COLO668 (cell line): ENCODE data around the gene ATP13A2.

ENCODE experiments used
- DNase-seq: peaks from one replicate; lab custom pipeline; 2025; ENCODE audit not compliant: unreplicated experiment; lab: John Stamatoyannopoulos, UW

ATP13A2 gene, protein sequence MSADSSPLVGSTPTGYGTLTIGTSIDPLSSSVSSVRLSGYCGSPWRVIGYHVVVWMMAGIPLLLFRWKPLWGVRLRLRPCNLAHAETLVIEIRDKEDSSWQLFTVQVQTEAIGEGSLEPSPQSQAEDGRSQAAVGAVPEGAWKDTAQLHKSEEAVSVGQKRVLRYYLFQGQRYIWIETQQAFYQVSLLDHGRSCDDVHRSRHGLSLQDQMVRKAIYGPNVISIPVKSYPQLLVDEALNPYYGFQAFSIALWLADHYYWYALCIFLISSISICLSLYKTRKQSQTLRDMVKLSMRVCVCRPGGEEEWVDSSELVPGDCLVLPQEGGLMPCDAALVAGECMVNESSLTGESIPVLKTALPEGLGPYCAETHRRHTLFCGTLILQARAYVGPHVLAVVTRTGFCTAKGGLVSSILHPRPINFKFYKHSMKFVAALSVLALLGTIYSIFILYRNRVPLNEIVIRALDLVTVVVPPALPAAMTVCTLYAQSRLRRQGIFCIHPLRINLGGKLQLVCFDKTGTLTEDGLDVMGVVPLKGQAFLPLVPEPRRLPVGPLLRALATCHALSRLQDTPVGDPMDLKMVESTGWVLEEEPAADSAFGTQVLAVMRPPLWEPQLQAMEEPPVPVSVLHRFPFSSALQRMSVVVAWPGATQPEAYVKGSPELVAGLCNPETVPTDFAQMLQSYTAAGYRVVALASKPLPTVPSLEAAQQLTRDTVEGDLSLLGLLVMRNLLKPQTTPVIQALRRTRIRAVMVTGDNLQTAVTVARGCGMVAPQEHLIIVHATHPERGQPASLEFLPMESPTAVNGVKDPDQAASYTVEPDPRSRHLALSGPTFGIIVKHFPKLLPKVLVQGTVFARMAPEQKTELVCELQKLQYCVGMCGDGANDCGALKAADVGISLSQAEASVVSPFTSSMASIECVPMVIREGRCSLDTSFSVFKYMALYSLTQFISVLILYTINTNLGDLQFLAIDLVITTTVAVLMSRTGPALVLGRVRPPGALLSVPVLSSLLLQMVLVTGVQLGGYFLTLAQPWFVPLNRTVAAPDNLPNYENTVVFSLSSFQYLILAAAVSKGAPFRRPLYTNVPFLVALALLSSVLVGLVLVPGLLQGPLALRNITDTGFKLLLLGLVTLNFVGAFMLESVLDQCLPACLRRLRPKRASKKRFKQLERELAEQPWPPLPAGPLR

DNA sequence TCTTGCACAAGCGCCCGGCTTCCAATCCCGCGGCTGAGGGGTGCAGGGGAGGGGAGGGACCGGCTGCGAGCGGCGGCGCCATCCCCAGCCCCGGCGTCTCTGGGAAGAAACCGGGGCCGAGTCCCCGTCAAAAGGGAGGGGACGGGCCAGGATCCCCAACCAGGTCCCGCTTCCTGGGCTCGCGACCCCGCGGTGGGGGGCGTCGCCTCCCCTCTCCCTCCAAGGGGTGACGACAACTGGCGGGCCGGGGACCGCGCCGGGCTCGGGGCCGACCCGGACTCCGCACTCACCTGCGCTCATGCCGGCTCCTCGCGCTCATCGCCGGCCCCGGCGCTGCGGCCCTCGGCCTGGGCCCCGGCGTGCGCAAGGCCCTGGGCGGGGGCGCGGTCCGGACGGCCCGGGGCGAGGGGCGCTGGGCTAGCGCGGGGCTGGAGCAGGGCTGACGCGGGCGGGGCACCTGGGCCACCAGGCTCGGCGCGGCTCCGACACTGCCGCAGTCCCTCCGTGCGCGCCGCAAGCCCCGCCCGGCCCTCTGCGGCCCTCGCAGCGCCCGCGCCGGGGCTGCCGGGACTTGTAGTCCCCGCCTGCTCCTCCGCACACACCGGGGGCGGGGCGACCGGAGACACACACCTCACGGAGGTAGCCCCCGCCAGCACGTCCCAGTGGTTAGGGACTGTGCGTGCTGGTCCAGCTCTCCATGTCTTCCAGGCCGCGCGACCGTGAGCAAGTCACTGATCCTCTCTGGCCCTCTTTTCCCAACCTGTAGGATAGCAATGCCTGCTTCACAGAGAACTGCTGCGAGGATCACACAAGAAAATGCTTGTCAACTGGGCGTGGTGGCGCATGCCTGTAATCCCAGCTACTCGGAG lies at the start of gene ATP13A2:
Gene ATP13A2 (minus strand): TSS at position 490 of the 869 bp plus-strand sequence. CDS start 190 bp downstream, at position 300.
- DNase-seq = peak; percentile 99

DNA sequence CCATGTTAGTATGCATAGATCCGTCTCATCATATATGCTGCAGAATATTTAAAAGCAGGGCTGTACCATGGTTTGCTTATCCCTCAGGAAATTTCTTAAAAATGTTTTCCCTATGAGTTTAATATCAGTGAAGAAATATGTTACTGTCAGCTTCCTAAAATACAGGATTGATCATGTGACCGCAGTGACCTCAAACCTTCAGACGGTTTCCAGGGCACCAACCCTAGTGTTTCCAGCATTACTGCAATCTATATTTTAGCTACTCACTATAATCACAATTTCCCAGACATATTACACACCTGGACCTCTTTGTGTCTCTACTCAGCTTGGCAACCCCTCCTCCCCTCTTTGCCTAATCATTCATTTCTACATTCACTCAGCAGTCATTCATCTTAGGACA lies 49.8 kb upstream of the ATP13A2 start:
- DNase-seq = no peak

- no peak for DNase-seq
Measured at GRCh38 chr1:17060306-17060749, 48.6 kb upstream of the ATP13A2 start.

DNA sequence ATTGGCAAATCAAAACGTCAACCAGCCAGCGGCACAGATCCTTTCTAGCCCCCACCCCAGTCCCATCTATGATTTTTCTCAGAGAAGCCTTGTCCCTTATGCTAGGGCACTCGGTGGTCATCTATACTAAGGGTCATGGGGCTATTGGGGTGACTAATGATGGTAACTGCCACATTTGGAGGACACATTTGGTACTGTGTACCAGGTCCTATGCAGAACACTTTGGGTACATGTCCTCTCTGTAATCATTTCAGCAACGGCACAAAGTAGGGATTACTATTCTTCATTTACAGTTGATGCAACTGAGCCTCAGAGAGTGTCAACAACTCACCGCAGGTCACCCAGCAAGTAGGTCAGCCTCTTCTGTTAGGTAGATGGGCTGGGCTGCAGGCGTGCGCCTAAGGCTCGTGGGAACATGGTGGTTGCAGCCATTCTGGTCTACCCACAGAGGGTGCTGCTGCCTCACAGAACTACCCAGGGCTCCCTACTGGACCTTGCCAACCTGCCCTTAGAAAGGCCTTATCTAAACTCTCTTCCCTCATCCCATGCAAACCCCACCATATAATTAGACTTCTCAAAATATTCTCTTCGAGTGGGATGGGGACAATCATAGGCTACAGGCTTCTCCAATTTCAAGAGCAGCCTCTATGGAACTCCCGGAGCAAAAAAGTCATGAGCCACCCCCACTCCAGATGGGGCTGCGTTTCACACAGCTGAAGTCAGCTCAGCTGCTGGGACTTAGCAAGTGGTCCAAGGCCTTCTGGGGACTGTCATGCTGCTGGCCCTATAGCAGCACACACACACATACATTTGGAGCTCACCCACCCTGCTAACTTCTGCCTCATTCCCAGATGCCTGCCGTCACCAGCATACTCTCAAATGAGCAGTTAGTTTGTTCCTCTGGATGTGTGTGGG lies 47.9 kb upstream of the ATP13A2 start:
- peak; percentile 68 for DNase-seq

DNA sequence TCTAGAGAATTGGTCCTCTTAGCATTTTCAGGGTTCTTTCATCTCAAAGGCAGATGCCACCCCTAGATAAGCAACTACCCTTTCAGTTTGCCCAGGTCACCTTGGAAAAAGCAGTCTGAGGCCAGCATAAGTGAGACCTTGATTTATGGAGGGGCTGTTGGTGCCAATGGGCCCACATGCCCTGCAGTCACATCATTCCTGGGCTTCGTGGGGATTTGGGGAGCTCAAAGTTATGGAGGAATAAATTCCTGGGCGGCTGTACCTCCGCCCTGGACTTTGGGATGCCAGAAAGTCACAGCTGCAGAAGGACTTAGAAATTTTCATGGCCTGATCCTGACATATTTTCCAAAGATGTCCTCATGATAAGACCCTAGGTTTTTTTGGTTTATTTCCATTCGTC lies 44.8 kb upstream of the ATP13A2 start:
- no peak for DNase-seq

GRCh38 chr1:17055801-17056200 lies 44.1 kb upstream of the ATP13A2 start:
- DNase-seq = no peak

DNA sequence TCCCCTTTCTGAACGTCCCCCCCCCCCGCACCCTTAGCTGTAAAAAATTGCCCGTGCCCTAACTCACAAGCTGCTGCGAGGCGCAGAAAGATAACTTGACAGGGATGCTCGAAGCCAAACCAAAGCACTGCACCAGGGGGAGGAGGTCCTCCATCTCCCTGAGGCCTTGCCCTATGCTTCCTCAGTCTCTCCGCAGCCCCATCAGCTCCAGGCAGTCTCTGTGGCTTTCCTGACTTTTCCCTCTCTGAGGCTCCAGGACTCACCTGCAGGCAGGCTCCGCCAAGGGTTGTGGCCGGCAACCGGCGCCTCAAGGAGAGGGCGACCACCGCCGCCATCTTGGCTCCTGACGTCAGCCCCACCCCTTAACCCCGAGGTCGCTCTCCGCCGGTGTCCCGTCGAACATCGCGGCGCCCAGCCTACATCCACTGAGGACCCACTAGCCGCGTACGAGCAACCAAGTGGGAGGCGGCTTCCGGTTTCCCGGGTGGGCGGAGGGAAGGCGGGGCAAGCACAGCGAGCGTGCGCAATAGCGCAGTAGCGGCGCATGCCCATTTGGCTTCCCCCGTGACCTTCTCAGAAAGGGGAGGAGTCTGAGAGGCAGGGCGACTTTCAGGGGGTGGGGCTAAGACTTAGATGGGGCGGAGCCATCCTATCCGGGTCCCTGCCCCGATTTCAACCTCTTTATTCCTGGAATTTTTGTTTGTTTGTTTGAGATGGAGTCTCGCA lies 42.1 kb upstream of the ATP13A2 start, which contains the start of gene SDHB:
Gene SDHB (minus strand): TSS at position 348 of the 726 bp plus-strand sequence. CDS start 13 bp downstream, at position 335.
- peak; percentile 100 for DNase-seq

DNA sequence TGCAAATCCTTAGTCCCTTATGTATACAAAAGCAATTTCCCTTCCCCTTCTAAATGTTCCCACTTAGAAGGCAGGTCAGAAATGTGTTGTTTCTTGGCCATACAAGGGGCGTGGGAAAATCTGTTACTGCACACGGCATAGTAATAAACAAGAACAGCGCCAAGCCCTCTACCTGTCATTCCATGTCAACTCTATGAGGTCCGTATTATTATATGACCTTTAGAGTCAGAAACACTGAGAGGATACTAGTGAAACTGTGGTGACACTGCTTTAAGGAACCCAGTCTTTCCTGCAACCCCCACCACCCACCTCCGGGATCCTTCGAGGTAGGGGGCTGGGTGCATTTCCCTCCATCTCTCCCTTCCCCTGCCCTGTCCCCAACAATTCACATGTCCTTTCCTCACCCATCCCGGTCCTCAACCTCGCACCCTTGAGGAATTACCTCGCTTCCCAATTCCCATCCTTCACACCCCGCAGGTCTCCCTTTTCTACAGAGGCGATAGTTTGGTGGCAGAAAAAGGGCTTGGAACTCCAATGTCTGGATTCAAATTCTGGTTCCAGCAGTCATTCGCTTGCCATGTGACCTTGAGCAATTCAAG lies 41.5 kb upstream of the ATP13A2 start:
- DNase-seq = no peak

- DNase-seq = no peak
Measured at GRCh38 chr1:17052641-17053040, 40.9 kb upstream of the ATP13A2 start.

DNA sequence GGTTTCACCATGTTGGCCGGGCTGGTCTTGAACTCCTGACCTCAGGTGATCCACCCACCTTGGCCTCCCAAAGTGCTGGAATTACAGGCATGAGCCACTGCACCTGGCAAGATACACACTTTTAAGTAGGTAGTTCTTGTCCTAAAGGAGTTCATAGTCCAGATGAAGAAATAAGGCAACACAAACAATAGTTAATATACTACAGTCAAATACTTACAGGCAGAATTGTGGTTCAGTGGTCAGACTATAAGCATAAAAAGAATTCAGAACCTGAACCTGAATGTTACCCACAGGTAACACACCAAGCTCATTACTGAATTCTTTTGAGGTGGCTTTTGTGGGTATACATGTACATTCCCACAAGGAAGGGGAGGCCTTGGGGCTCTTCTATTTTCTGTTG lies 40.3 kb upstream of the ATP13A2 start:
- DNase-seq = no peak

- DNase-seq = no peak
Measured at GRCh38 chr1:17047924-17048323, 36.2 kb upstream of the ATP13A2 start.

DNA sequence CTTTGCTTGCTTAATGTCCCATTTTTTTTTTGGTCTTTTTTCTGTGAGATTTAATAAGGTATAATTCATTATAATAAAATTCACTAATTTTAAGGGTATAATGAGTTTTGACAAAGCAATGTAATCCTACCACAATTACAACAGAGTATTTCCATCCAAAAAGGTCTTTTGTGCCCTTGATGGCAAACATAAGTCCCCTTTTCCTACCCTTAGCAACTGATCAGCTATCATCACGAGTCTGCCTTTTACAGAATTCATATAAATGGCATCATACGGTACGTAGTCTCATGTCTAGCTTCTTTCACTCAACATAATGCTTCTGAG lies 34.6 kb upstream of the ATP13A2 start:
- DNase-seq = no peak

- DNase-seq = no peak
Measured at GRCh38 chr1:17045634-17046333, 34.1 kb upstream of the ATP13A2 start.

DNA sequence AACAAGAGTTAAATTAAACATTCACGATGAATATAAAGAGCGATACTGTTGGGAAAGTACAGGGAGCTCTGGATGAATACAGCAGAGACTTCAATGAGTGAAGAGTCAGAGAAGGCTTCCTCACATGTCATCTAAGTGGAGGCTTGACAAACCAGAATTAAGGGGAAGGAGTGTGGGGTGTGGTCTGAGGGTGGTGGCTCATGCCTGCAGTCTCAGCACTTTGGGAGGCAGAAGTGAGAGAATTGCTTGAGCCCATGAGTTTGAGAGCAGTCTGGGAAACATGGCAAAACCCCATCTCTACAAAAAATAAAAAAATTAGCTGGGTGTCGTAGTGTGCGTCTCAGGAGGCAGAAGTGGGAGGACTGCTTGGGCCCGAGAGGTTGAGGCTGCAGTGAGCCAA lies 33.4 kb upstream of the ATP13A2 start:
- DNase-seq = no peak

GRCh38 chr1:17043676-17044075 lies 31.9 kb upstream of the ATP13A2 start:
- no peak for DNase-seq

DNA sequence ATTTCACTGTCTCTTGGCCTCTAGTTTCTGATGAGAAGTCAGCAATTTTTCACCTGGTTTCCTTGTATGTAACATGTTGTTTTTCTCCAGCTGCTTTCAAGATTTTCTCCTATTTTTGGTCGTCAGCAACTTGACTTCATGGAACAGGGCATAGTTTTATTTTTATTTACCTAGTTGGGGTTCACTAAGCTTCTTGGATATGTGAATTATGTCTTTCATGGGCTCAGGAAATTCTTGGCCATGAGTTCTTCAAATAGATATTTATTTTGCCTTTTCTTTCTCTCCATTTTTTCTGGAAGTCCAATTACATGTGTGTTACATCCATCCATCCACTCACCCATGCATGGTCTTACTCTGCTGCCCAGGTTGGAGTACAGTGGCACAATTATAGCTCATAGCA lies 28.4 kb upstream of the ATP13A2 start:
- no peak for DNase-seq

- DNase-seq = no peak
Measured at GRCh38 chr1:17039522-17039921, 27.8 kb upstream of the ATP13A2 start.

DNA sequence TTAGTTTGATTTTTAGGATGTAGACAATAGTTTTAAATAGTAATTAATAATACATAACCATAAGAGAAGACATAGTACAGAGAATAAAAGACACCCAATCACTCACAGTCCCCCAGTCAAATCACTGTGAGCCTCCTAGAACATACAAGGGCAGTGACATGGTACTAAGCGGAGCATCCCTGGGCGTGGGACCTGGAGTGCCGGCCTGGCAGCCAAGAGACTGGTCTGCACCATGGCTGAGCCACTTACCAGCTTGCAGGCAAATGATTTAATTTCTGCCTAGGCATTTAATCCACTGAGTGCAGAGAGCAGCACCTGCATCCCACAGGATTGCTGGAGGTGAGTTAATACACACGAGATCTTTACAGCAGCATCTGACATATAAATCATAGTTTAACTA lies 21.8 kb upstream of the ATP13A2 start:
- no peak for DNase-seq
